Neural cell (in vitro differentiated cells): ENCODE results near the gene CRADD. TPM values are rescaled to one million over a fixed set of nuclear protein-coding genes. Genes with fewer than 3 reads are reported as not detected.

Experiments used
- H2AFZ ChIP-seq: fragments of 200-600, 300-800 bp; sonication (generic), shearing (Covaris generic); 2 replicates; pipeline ENCODE4 v1.6.0; 2014; ENCODE audit warnings: low read depth, mild to moderate bottlenecking, antibody characterized with exemption, low read length, moderate library complexity
- H3F3A ChIP-seq: fragments of 200-600 bp; shearing (Covaris generic); 2 replicates; pipeline ENCODE4 v1.6.1; 2016; ENCODE audit warnings: mild to moderate bottlenecking, moderate library complexity, mixed read lengths, antibody characterized with exemption, low read length; ENCODE audit not compliant: insufficient read depth, poor library complexity, severe bottlenecking
- H3K27ac ChIP-seq: fragments of 200-600, 300-800 bp; sonication (generic), shearing (Covaris generic); 2 replicates; pipeline ENCODE4 v1.5.1; 2014; ENCODE audit warnings: mild to moderate bottlenecking, low read length, moderate library complexity
- H3K27me3 ChIP-seq: fragments of 300-800, 200-600 bp; sonication (generic), shearing (Covaris generic); 2 replicates; pipeline ENCODE4 v1.6.0; 2014; ENCODE audit warnings: mild to moderate bottlenecking, low read depth, low read length, moderate library complexity; ENCODE audit not compliant: insufficient read depth
- H3K36me3 ChIP-seq: fragments of 300-800, 200-600 bp; sonication (generic), shearing (Covaris generic); 2 replicates; pipeline ENCODE4 v1.5.1; 2014; ENCODE audit warnings: mild to moderate bottlenecking, antibody characterized with exemption, low read length, moderate library complexity; ENCODE audit not compliant: insufficient read depth
- H3K4me2 ChIP-seq: fragments of 300-800, 200-600 bp; sonication (generic), shearing (Covaris generic); 2 replicates; pipeline ENCODE4 v1.6.0; 2014; ENCODE audit warnings: mild to moderate bottlenecking, low read length
- H3K4me3 ChIP-seq: fragments of 300-800, 200-600 bp; sonication (generic), shearing (Covaris generic); 2 replicates; pipeline ENCODE4 v1.5.1; 2014; ENCODE audit warnings: mild to moderate bottlenecking, low read length, moderate library complexity
- H3K79me2 ChIP-seq: fragments of 200-600 bp; shearing (Covaris generic); replicated peaks from 2 replicates; pipeline ENCODE4 v1.6.0; 2014; ENCODE audit warnings: mild to moderate bottlenecking, low read length, moderate library complexity; ENCODE audit not compliant: insufficient read depth
- H3K9ac ChIP-seq: fragments of 300-800, 200-600 bp; sonication (generic), shearing (Covaris generic); 2 replicates; pipeline ENCODE4 v1.6.1; 2016; ENCODE audit warnings: mild to moderate bottlenecking, low read length, mixed read lengths
- H3K9me2 ChIP-seq: fragments of 200-600 bp; shearing (Covaris generic); 2 replicates; pipeline ENCODE4 v1.6.1; 2016; ENCODE audit warnings: mild to moderate bottlenecking, low read length, mixed read lengths; ENCODE audit not compliant: insufficient read depth
- H3K9me3 ChIP-seq: fragments of 200-600, 300-800 bp; sonication (generic), shearing (Covaris generic); 2 replicates; pipeline ENCODE4 v1.6.1; 2016; ENCODE audit warnings: mild to moderate bottlenecking, mixed run types, low read length, moderate library complexity, mixed read lengths
- H4K20me1 ChIP-seq: fragments of 200-600 bp; shearing (Covaris generic); 2 replicates; pipeline ENCODE4 v1.6.1; 2016; ENCODE audit warnings: mild to moderate bottlenecking, mixed run types; ENCODE audit not compliant: insufficient read depth
- CTCF ChIP-seq: fragments of 450-650 bp; IDR thresholded peaks from 2 replicates; pipeline ENCODE4 v1.5.1; 2014; ENCODE audit warnings: antibody characterized with exemption, mild to moderate bottlenecking, moderate library complexity; ENCODE audit not compliant: poor library complexity, severe bottlenecking
- EP300 ChIP-seq: fragments of 450-650 bp; conservative IDR thresholded peaks from 2 replicates; pipeline ENCODE4 v1.6.1; 2014; ENCODE audit warnings: antibody characterized with exemption, mild to moderate bottlenecking, moderate library complexity; ENCODE audit not compliant: poor library complexity, severe bottlenecking
- EZH2 ChIP-seq: fragments of 200-600, 300-800 bp; shearing (Covaris generic), sonication (generic); IDR thresholded peaks from 2 replicates; pipeline ENCODE4 v1.6.1; 2014; ENCODE audit warnings: antibody characterized with exemption, low read length, borderline replicate concordance, mild to moderate bottlenecking; ENCODE audit not compliant: insufficient read depth, poor library complexity, severe bottlenecking
- MXI1 ChIP-seq: fragments of 450-650 bp; conservative IDR thresholded peaks from 2 replicates; pipeline ENCODE4 v1.6.1; 2014; ENCODE audit warnings: antibody characterized with exemption, mild to moderate bottlenecking; ENCODE audit not compliant: poor library complexity, severe bottlenecking
- POLR2AphosphoS5 ChIP-seq: IDR thresholded peaks from 2 replicates; pipeline ENCODE4 v1.6.1; 2012
- RAD21 ChIP-seq: fragments of 450-650 bp; conservative IDR thresholded peaks from 2 replicates; pipeline ENCODE4 v1.6.1; 2014; ENCODE audit warnings: antibody characterized with exemption, mild to moderate bottlenecking, moderate library complexity
- REST ChIP-seq: IDR thresholded peaks from 2 replicates; pipeline ENCODE4 v1.6.1; 2012; ENCODE audit warnings: borderline replicate concordance
- SMC3 ChIP-seq: fragments of 450-650 bp; conservative IDR thresholded peaks from 2 replicates; pipeline ENCODE4 v1.6.1; 2014; ENCODE audit warnings: antibody characterized with exemption, mild to moderate bottlenecking, moderate library complexity; ENCODE audit not compliant: poor library complexity
- TAF1 ChIP-seq: IDR thresholded peaks from 2 replicates; pipeline ENCODE4 v1.6.1; 2012; ENCODE audit warnings: low read depth
- polyA plus RNA-seq: library from polyadenylated mRNA; depleted of rRNA; stranded (reverse); fragments of >200 nt; gene quantifications from 2 replicates; pipeline ENCODE4 v1.2.3, GENCODE V29; 2014

CRADD gene
- polyA plus RNA-seq, 1 donor from 2014 or later = 23.5 TPM

DNA sequence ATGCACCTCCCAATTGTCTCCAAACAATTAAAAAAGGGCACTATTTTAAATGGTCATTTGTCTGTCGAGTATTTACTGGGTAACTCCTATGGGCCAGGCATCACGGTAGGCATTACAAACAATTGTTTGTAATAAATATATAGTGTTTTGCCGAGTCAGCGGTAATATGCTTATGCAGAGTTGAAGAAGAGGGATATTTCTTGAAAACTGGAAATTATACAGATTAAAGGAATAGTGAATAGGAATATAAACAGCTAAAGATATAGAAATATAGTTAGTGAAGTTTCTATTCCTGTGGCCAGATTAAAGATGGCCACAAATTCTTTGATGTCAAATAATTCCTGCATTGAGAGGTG, 13.5 kb upstream of the CRADD start (continued):
- TF ChIP-seq CTCF = no peak

- Histone ChIP-seq H3K4me3 (no peak overlapping the region), H3K79me2 (no peaks in the 10 kb centered on the region), H3K9me2 (no peaks in the 10 kb centered on the region), H2AFZ (no peak overlapping the region), H3K9me3 (no peaks in the 10 kb centered on the region), H3K9ac (no peak overlapping the region), H3K27ac (no peak overlapping the region), H4K20me1 (no peaks in the 10 kb centered on the region), H3K36me3 (no peaks in the 10 kb centered on the region), H3K27me3 (no peaks in the 10 kb centered on the region), H3F3A (no peaks in the 10 kb centered on the region), H3K4me2 (no peak overlapping the region)
- TF ChIP-seq SMC3 (no peak), REST (no peak), EZH2 (no peak), TAF1 (no peak), CTCF (no peak), RAD21 (no peak), EP300 (no peak), POLR2AphosphoS5 (no peak), MXI1 (no peak)
Measured at GRCh38 chr12:93664573-93665138, 12.5 kb upstream of the CRADD start.

- Histone ChIP-seq H3K27me3 (no peaks in the 10 kb centered on the region), H3K36me3 (no peaks in the 10 kb centered on the region)
Measured at GRCh38 chr12:93667672-93668071, 9.5 kb upstream of the CRADD start.

More at GRCh38 chr12:93667672-93668071, 9.5 kb upstream of the CRADD start:
- Histone ChIP-seq H3K27ac (no peak overlapping the region), H3K4me3 (no peak overlapping the region), H3K4me2 (no peak overlapping the region), H3K9me3 (no peaks in the 10 kb centered on the region), H3F3A (no peaks in the 10 kb centered on the region), H3K9me2 (no peaks in the 10 kb centered on the region), H2AFZ (no peak overlapping the region), H3K9ac (no peak overlapping the region), H4K20me1 (no peaks in the 10 kb centered on the region), H3K79me2 (no peaks in the 10 kb centered on the region)
- TF ChIP-seq CTCF (no peak), REST (no peak), TAF1 (no peak), POLR2AphosphoS5 (no peak), MXI1 (no peak), EP300 (no peak), RAD21 (no peak), SMC3 (no peak), EZH2 (no peak)
